ENCODE data around the gene FBXW4.

Gene FBXW4

GRCh38 chr10:101565370-101565900 is 129.5 kb downstream of the FBXW4 start:
- Histone ChIP-seq H3K9ac (ENCODE audit: low read depth, low read length, poor library complexity, severe bottlenecking) (no peak overlapping the region), H3K4me3 (ENCODE audit: low read length, poor library complexity, severe bottlenecking) (no peak overlapping the region), H4K20me1 (ENCODE audit: insufficient read depth, low read length, poor library complexity, severe bottlenecking) (no peaks in the 10 kb centered on the region), H3K27me3 (ENCODE audit: insufficient read depth, low read length, poor library complexity, severe bottlenecking) (no peaks in the 10 kb centered on the region), H3K4me2 (ENCODE audit: low read depth, low read length, poor library complexity, severe bottlenecking) (no peak overlapping the region), H3K9me2 (replicated peaks; ENCODE audit: low read depth, low read length) (no peaks in the 10 kb centered on the region), H3K79me2 (ENCODE audit: insufficient read depth, low read length) (no peaks in the 10 kb centered on the region), H3K9me3 (ENCODE audit: insufficient read depth, low read depth, low read length) (no peaks in the 10 kb centered on the region), H2AFZ (ENCODE audit: low read length) (no peak overlapping the region), H3F3A (ENCODE audit: low read depth) (no peaks in the 10 kb centered on the region), H3K4me1 (ENCODE audit: insufficient read depth, low read length, poor library complexity, severe bottlenecking) (peaks cover 9% of the 10 kb centered on the region), H3K36me3 (ENCODE audit: insufficient read depth, low read length) (no peaks in the 10 kb centered on the region)
- TF ChIP-seq EZH2phosphoT487 (IDR thresholded peaks at IDR 0.05; ENCODE audit: borderline replicate concordance): no peak
- TF ChIP-seq CTCF (conservative IDR thresholded peaks at IDR 0.05; ENCODE audit: low read length): no peak

- Histone ChIP-seq H3K27me3 (ENCODE audit: insufficient read depth, low read length, poor library complexity, severe bottlenecking) (no peaks in the 10 kb centered on the region), H4K20me1 (ENCODE audit: insufficient read depth, low read length, poor library complexity, severe bottlenecking) (no peaks in the 10 kb centered on the region), H3F3A (ENCODE audit: low read depth) (no peaks in the 10 kb centered on the region), H3K36me3 (ENCODE audit: insufficient read depth, low read length) (no peaks in the 10 kb centered on the region), H2AFZ (ENCODE audit: low read length) (no peak overlapping the region), H3K4me1 (ENCODE audit: insufficient read depth, low read length, poor library complexity, severe bottlenecking) (peaks cover 8% of the 10 kb centered on the region), H3K79me2 (ENCODE audit: insufficient read depth, low read length) (no peaks in the 10 kb centered on the region), H3K9me2 (replicated peaks; ENCODE audit: low read depth, low read length) (no peaks in the 10 kb centered on the region), H3K4me3 (ENCODE audit: low read length, poor library complexity, severe bottlenecking) (no peak overlapping the region), H3K4me2 (ENCODE audit: low read depth, low read length, poor library complexity, severe bottlenecking) (no peak overlapping the region), H3K9ac (ENCODE audit: low read depth, low read length, poor library complexity, severe bottlenecking) (no peak overlapping the region), H3K9me3 (ENCODE audit: insufficient read depth, low read depth, low read length) (no peaks in the 10 kb centered on the region)
- TF ChIP-seq CTCF (conservative IDR thresholded peaks at IDR 0.05; ENCODE audit: low read length): no peak
- no peak for TF ChIP-seq EZH2phosphoT487 (IDR thresholded peaks at IDR 0.05; ENCODE audit: borderline replicate concordance)
Measured at GRCh38 chr10:101564490-101564991, 130.4 kb downstream of the FBXW4 start.

- Histone ChIP-seq H2AFZ (ENCODE audit: low read length) (no peak overlapping the region), H3K4me1 (ENCODE audit: insufficient read depth, low read length, poor library complexity, severe bottlenecking) (peaks cover 11% of the 10 kb centered on the region), H4K20me1 (ENCODE audit: insufficient read depth, low read length, poor library complexity, severe bottlenecking) (no peaks in the 10 kb centered on the region), H3K9ac (ENCODE audit: low read depth, low read length, poor library complexity, severe bottlenecking) (no peak overlapping the region), H3K27me3 (ENCODE audit: insufficient read depth, low read length, poor library complexity, severe bottlenecking) (no peaks in the 10 kb centered on the region), H3K9me3 (ENCODE audit: insufficient read depth, low read depth, low read length) (no peaks in the 10 kb centered on the region), H3K4me2 (ENCODE audit: low read depth, low read length, poor library complexity, severe bottlenecking) (no peak overlapping the region), H3K9me2 (replicated peaks; ENCODE audit: low read depth, low read length) (no peaks in the 10 kb centered on the region), H3F3A (ENCODE audit: low read depth) (no peaks in the 10 kb centered on the region), H3K4me3 (ENCODE audit: low read length, poor library complexity, severe bottlenecking) (no peak overlapping the region), H3K36me3 (ENCODE audit: insufficient read depth, low read length) (no peaks in the 10 kb centered on the region), H3K79me2 (ENCODE audit: insufficient read depth, low read length) (no peaks in the 10 kb centered on the region)
- TF ChIP-seq EZH2phosphoT487 (IDR thresholded peaks at IDR 0.05; ENCODE audit: borderline replicate concordance) (no peak), CTCF (conservative IDR thresholded peaks at IDR 0.05; ENCODE audit: low read length) (no peak)
Measured at GRCh38 chr10:101563497-101564040, 131.4 kb downstream of the FBXW4 start.

Measured in Loucy (cell line).